NOMO-1 treated with DMSO at 0.1 percent for 48 hours (cell line): ENCODE data around the gene UBA1.

Source experiments
- DNase-seq: peaks from one replicate; lab custom pipeline; 2025; ENCODE audit not compliant: unreplicated experiment; lab: John Stamatoyannopoulos, UW

The UBA1 gene

GRCh38 chrX:47169726-47170515, 23.7 kb upstream of the UBA1 start:
- DNase-seq: no peak

DNA sequence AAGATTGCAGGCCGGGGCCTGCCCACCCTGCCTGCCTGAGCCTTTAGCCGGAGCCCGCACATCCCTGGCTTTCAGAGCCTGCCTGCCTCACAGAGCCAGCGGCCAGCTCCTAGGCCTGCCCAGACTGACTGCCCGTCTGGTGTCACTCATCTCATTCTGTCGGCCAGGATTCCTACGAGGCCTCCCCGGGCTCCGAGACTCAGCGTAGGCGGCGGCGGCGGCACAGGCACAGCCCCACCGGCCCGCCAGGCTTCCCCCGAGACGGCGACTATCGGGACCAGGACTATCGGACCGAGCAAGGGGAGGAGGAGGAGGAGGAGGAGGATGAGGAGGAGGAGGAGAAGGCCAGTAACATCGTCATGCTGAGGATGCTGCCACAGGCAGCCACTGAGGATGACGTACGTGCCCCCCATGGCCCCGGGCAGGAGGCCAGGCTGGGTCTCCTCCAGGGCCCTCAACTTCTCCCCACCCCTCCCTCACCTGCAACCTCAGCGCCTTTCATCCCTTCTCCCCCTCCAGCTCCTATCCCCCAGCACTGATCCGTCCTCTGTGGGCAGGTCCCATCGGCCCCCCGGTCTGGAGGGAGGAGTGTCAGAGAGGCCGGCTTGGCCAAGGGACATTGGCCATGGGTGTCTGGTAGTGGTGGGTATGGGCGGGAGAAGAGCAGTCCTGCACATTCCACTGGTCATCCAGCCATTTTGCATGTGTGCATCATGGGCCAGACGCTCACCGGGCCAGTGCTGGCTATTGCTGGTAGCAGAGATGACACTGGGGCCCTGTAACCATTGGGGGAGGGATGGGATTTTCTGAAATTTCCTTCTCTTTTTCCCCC, 22.6 kb upstream of the UBA1 start:
- no peak for DNase-seq

GRCh38 chrX:47171996-47172395, 21.6 kb upstream of the UBA1 start:
- no peak for DNase-seq

DNA sequence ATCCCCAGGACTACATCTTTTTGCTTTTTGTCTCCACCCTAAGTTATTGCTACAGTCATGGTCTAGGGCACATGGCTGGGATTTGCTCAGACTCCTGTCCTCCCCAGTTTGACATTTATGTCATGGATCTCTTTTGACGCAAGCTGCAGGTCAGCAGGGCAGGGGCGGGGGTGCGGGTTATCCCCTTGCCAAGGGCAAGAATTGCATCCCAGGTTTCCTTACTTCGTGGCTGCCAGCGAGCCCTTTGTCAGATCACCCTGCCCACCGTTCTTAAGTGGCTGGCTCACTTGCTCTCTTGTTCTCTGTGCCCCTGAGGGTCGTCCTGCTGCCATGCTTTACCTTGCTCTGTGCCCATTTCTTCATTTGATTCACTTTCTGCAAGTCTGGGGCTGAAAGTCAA, 21.1 kb upstream of the UBA1 start:
- no peak for DNase-seq

DNA sequence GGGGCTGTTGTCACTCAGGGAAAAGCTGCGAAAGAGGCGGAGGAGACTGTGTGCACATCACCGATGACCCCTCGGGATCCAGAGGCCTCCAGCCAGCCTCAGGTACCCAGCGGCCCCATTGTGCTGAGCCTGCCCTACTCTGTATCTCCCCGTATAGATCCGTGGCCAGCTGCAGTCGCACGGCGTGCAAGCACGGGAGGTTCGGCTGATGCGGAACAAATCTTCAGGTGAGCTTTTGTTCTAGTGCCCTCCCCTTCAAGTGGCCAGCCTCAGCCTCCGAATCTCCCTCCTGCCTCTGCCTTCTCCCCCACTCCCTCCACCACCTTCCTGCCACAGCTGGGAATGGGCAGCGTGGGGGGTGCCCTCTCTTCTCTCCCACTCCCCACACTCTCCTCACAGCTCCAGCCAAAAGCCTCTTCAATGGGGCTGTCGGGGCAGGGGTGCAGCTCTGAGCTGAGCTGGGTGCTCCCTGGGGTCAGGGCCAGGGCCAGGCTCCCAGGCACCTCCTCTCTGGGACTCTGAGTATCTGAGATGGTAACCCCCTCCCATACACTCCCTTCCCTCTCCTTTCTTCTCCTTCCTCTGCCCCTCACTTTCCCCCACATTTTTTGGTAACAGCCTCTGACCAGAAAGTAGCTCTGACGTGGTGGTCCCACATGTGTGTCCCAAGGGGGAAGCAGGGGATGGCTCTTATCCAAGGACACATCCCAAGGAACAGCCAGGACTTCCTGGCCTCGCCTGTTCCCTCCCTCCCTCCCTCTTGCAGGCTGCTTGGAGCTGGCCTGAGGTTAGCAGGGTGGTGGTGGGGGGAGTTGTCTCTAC, 20.4 kb upstream of the UBA1 start:
- no peak for DNase-seq

DNA sequence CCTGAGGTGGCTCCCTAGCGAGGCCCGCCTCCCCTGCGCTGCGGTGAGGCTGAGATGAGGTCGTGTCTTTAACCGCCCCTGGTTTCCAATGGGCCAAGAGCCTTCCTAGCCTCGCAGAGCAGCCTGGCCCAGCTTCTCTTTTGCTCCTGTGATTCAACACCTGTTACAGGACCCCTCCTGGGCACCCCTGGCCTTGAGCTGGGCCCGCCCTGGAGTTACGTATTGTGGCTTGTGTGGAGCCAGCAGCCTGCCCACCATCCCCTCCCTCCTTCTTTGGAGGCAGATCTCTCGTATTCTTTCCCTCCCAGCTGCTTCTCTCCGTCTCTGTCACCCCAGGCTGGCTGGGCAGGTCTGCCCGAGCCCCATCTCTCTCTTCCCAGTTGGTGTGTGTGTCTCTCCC, 19.3 kb upstream of the UBA1 start:
- no peak for DNase-seq

- DNase-seq: no peak
Measured at GRCh38 chrX:47174846-47175587, 18.6 kb upstream of the UBA1 start.

- no peak for DNase-seq
Measured at GRCh38 chrX:47175588-47175980, 18.0 kb upstream of the UBA1 start.

DNA sequence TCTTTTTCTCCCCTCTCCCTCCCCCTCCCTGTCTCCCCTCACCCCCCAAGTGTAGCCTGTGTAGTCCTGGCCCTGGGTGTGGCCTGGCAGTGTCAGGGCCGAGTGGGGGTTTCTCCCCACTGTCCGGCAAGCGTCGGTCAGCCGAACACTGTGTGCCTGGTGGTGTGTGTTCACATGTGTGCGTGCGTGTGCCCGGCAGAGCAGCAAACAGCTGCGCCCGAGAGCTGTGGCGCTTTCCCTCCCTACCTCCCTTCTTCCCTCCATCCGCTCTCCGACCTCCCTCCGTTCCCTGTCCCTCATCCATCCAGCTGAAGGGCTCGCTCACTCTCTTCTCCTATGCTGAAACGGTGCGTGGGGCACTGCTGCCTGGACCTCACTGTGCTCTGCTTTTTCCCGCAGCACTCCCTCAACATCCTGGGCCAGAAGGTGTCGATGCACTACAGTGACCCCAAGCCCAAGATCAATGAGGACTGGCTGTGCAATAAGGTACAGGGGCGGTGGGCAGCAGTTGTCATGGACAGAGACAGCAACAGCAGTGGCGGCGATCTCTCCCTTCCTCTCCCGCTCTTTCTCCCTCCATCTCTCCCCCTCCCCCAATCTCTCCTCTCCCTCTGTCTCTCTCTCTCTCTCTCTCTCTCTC, 17.4 kb upstream of the UBA1 start:
- DNase-seq: no peak

DNA sequence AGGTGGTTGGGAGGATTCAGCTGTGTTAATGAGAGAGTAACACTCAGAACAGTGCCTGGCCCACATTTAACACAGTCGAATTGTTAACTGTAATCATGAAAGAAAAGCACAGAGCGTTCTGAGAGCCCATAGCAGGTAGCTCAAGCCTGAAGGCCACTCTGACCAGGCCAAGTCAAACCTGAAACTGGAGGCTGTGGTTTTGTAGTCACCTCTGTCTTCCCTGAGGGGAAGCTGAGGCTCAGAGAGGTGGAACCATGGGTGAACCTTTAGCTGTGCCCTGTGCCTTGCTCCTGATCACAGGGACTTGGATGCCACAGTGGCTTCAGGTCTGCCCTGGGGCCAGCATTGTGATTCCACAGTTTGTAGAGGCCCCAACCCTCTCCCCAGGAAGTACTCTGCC, 16.6 kb upstream of the UBA1 start:
- DNase-seq: no peak

GRCh38 chrX:47178337-47178736, 15.3 kb upstream of the UBA1 start:
- DNase-seq: no peak

GRCh38 chrX:47179221-47179927, 14.3 kb upstream of the UBA1 start:
- DNase-seq: no peak

DNA sequence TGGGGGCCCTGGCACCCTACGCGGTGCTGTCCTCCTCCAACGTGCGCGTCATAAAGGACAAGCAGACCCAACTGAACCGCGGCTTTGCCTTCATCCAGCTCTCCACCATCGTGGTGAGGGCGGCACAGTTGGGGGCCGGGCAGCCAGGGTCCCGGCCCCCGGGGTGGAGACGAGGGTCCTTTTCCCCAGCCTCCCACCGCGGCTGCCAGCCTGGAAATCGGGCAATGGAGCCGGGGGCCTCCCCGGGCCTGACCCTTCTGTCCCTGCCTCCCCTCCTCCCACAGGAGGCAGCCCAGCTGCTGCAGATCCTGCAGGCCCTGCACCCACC, 13.7 kb upstream of the UBA1 start:
- DNase-seq: no peak

DNA sequence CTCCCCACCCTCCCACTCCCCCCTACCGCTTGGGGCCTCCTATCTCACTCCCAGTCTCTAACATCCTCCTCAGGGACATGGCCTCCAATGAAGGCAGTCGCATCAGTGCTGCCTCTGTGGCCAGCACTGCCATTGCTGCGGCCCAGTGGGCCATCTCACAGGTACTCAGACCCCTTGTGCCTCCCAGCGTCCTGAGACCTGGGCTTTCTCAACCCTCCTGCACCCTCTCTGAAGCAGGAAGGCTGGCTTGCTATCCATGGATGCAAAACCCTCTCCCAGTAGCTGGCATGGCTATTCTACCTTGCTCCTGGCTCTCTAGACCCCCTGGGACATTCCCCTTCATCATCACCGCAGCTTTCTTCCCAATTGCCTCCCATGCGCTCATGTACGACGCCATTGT, 13.3 kb upstream of the UBA1 start:
- DNase-seq: no peak

DNA sequence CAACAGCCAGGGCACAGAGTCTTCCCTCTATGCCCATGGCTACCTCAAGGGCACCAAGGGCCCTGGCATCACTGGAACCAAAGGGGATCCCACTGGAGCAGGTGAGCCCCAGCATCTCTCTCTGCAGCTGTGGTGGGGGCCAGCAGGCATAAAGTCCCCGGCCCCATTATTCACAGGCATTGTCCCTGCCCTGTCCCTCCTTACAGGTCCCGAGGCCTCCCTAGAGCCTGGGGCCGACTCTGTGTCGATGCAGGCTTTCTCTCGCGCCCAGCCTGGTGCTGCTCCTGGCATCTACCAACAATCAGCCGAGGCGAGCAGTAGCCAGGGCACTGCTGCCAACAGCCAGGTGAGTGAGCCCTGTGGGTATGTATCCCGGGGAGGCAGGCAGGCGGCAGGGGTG, 12.3 kb upstream of the UBA1 start:
- no peak for DNase-seq

DNA sequence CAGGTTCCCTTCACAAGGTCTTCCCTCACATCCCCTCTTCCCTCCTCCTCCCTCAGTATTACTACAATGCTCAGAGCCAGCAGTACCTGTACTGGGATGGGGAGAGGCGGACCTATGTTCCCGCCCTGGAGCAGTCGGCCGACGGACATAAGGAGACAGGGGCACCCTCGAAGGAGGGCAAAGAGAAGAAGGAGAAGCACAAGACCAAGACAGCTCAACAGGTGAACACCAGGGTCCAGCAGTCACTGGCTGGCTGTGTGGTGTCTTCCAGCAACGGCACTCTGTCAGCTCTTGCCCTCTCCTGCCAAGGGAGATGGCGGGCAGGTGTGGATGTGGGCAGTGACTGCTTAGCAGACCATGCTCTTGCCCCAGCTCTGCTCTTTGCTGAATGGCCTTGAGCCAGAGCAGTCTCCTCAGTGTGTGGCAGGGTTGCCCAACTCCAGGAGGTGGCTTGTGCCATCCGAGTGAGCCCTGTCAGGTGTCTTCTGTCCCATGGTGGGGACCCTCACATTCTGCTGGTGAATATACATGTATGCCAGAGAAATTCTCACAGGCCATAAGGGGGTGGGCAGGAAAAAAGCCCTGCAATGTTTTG, 11.4 kb upstream of the UBA1 start:
- no peak for DNase-seq

DNA sequence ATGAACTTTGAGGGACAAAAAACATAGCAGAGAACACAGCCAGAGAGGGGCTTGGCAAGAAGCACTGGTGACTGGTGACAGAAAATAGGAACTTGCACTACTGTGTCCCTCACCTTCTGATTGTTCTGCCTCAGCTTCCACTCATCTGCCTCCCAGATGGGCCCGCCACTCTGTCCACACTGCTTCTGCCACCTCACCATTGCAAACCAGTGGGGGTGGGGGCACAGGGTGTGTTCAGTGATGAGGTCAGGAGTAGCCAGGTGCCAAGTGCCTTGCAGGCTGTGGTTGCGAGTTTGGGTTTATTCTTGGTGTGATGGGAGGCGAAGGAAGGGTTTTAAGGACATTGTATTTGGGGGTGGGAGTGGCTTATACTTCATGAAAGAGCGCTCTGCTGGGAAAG, 9.1 kb upstream of the UBA1 start:
- no peak for DNase-seq

DNA sequence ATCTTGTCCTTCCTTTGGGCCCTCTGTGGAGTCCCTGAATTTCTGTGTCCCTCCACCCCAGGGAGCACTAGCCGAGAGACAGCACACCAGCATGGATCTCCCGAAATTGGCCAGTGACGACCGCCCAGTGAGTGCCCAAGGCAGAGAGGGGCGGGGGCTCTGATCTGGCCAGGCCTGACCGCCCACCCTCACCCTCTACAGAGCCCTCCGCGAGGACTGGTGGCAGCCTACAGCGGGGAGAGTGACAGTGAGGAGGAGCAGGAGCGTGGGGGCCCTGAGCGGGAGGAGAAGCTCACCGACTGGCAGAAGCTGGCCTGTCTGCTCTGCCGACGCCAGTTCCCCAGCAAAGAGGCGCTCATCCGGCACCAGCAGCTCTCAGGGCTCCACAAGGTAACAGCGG, 8.4 kb upstream of the UBA1 start:
- DNase-seq: no peak

GRCh38 chrX:47186096-47186740, 7.4 kb upstream of the UBA1 start:
- DNase-seq: no peak
